Neural cell (in vitro differentiated cells): ENCODE results near the gene DIAPH1.

Experiments used
- EZH2 ChIP-seq: fragments of 200-600, 300-800 bp; shearing (Covaris generic), sonication (generic); IDR thresholded peaks from 2 replicates; pipeline ENCODE4 v1.6.1; 2014; ENCODE audit warnings: antibody characterized with exemption, low read length, borderline replicate concordance, mild to moderate bottlenecking; ENCODE audit not compliant: insufficient read depth, poor library complexity, severe bottlenecking
- POLR2AphosphoS5 ChIP-seq: IDR thresholded peaks from 2 replicates; pipeline ENCODE4 v1.6.1; 2012
- REST ChIP-seq: IDR thresholded peaks from 2 replicates; pipeline ENCODE4 v1.6.1; 2012; ENCODE audit warnings: borderline replicate concordance
- SMC3 ChIP-seq: fragments of 450-650 bp; conservative IDR thresholded peaks from 2 replicates; pipeline ENCODE4 v1.6.1; 2014; ENCODE audit warnings: antibody characterized with exemption, mild to moderate bottlenecking, moderate library complexity; ENCODE audit not compliant: poor library complexity
- TF ChIP-seq, protein P1 (sequence below): fragments of 450-650 bp; IDR thresholded peaks from 2 replicates; pipeline ENCODE4 v1.5.1; 2014; ENCODE audit warnings: antibody characterized with exemption, mild to moderate bottlenecking, moderate library complexity; ENCODE audit not compliant: poor library complexity, severe bottlenecking

DNA sequence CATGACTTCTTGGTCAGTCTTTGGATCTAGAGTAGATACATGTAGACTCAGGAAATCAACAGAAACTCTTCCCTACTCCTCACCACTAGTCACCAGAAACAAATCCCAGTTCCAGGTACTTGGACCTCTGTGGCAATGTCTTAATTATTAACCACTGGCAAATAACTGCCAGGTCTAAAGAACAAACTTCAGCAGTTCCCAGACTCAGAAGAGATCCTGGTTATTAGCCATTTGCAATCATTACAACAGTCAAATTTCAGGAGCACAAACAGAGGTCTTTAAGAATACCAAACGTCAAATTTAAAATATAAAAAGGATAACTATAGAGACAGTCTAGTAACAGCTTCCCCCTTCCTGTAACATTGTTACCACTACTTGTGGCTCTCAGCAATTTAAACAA is 10.2 kb downstream of the DIAPH1 start:
- TF ChIP-seq, protein P1, sequence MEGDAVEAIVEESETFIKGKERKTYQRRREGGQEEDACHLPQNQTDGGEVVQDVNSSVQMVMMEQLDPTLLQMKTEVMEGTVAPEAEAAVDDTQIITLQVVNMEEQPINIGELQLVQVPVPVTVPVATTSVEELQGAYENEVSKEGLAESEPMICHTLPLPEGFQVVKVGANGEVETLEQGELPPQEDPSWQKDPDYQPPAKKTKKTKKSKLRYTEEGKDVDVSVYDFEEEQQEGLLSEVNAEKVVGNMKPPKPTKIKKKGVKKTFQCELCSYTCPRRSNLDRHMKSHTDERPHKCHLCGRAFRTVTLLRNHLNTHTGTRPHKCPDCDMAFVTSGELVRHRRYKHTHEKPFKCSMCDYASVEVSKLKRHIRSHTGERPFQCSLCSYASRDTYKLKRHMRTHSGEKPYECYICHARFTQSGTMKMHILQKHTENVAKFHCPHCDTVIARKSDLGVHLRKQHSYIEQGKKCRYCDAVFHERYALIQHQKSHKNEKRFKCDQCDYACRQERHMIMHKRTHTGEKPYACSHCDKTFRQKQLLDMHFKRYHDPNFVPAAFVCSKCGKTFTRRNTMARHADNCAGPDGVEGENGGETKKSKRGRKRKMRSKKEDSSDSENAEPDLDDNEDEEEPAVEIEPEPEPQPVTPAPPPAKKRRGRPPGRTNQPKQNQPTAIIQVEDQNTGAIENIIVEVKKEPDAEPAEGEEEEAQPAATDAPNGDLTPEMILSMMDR, result no peak
- TF ChIP-seq SMC3 (no peak), POLR2AphosphoS5 (no peak), EZH2 (no peak), REST (no peak)
